ENCODE measurements around the gene LCE4A. TPM values are rescaled to one million over a fixed set of nuclear protein-coding genes. Genes with fewer than 3 reads are reported as not detected.

Gene LCE4A
- polyA plus RNA-seq, 2 of the 4 experiments (the other 2 are of a cell fraction), result not detected

DNA sequence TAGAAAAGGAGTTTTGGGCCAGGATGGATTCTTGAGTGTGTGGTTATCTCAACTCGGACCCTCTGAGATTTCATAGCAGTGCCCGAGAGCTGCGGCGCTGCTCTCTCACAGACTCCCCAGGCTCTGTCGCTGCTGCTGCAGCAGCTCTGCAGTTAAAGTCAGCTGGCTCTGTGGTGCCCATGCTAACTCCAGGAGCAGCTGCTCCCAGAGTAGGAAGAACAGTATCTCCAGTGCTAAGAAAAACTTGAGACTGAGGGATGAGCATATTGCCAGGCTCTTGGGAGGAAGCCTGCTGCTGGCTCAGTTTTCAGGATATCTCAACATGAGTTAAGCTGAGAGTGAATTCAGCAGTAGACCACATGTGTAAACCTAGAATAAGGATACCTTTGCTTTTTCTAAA lies 40.3 kb upstream of the LCE4A start:
- ATAC-seq (no peak), FAIRE-seq (no peak), DNase-seq (ENCODE audit: low read depth in 1 of 2, low spot score in 1 of 2) (no peak)
- Histone ChIP-seq H3K27ac (no peak overlapping the region), H3K4me3 (no peak overlapping the region), H3K4me1 (no peaks in the 10 kb centered on the region), H3K4me2 (no peak overlapping the region), H3K9me3 (no peaks in the 10 kb centered on the region)
- WGBS (ENCODE audit: missing lambda C conversion rate), result 53% methylated on average over 5 of the region's 5 CpGs
- ChIA-PET CTCF (interaction anchor here (0.9 kb wide), 1 partner anchor 13 kb away, joined by 6 read pairs; no protein-coding TSS in a partner anchor), POLR2A (no interaction called here)
- TF ChIP-seq, protein P1, sequence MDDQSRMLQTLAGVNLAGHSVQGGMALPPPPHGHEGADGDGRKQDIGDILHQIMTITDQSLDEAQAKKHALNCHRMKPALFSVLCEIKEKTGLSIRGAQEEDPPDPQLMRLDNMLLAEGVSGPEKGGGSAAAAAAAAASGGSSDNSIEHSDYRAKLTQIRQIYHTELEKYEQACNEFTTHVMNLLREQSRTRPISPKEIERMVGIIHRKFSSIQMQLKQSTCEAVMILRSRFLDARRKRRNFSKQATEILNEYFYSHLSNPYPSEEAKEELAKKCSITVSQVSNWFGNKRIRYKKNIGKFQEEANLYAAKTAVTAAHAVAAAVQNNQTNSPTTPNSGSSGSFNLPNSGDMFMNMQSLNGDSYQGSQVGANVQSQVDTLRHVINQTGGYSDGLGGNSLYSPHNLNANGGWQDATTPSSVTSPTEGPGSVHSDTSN (IDR thresholded peaks at IDR 0.05), result no peak
- TF ChIP-seq ZNF302 (CRISPR knock-in tag; IDR thresholded peaks at IDR 0.05) (no peak), POLR2AphosphoS2 (conservative IDR thresholded peaks at IDR 0.05; ENCODE audit: low read length) (no peak), RFX5 (IDR thresholded peaks at IDR 0.05) (no peak), RNF2 (IDR thresholded peaks at IDR 0.05; ENCODE audit: borderline replicate concordance, low read depth) (no peak), ZSCAN20 (CRISPR knock-in tag; IDR thresholded peaks at IDR 0.05) (no peak), NFE2L2 (conservative IDR thresholded peaks at IDR 0.05; ENCODE audit: low read length) (no peak), FOSL2 (IDR thresholded peaks at IDR 0.05) (no peak), FOSL2 (CRISPR knock-in tag; IDR thresholded peaks at IDR 0.05) (no peak), ESRRA (IDR thresholded peaks at IDR 0.05; ENCODE audit: borderline replicate concordance, low read length) (no peak), EHF (CRISPR knock-in tag; IDR thresholded peaks at IDR 0.05) (no peak), NR3C1 (IDR thresholded peaks at IDR 0.05) (no peak)
- TF ChIP-seq, protein P2, sequence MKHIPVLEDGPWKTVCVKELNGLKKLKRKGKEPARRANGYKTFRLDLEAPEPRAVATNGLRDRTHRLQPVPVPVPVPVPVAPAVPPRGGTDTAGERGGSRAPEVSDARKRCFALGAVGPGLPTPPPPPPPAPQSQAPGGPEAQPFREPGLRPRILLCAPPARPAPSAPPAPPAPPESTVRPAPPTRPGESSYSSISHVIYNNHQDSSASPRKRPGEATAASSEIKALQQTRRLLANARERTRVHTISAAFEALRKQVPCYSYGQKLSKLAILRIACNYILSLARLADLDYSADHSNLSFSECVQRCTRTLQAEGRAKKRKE (CRISPR knock-in tag; IDR thresholded peaks at IDR 0.05; ENCODE audit: low read depth), result no peak
- TF ChIP-seq, protein P3, sequence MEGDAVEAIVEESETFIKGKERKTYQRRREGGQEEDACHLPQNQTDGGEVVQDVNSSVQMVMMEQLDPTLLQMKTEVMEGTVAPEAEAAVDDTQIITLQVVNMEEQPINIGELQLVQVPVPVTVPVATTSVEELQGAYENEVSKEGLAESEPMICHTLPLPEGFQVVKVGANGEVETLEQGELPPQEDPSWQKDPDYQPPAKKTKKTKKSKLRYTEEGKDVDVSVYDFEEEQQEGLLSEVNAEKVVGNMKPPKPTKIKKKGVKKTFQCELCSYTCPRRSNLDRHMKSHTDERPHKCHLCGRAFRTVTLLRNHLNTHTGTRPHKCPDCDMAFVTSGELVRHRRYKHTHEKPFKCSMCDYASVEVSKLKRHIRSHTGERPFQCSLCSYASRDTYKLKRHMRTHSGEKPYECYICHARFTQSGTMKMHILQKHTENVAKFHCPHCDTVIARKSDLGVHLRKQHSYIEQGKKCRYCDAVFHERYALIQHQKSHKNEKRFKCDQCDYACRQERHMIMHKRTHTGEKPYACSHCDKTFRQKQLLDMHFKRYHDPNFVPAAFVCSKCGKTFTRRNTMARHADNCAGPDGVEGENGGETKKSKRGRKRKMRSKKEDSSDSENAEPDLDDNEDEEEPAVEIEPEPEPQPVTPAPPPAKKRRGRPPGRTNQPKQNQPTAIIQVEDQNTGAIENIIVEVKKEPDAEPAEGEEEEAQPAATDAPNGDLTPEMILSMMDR (IDR thresholded peaks at IDR 0.05), result no peak
- TF ChIP-seq, protein P4, sequence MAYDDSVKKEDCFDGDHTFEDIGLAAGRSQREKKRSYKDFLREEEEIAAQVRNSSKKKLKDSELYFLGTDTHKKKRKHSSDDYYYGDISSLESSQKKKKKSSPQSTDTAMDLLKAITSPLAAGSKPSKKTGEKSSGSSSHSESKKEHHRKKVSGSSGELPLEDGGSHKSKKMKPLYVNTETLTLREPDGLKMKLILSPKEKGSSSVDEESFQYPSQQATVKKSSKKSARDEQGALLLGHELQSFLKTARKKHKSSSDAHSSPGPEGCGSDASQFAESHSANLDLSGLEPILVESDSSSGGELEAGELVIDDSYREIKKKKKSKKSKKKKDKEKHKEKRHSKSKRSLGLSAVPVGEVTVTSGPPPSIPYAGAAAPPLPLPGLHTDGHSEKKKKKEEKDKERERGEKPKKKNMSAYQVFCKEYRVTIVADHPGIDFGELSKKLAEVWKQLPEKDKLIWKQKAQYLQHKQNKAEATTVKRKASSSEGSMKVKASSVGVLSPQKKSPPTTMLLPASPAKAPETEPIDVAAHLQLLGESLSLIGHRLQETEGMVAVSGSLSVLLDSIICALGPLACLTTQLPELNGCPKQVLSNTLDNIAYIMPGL (CRISPR knock-in tag; IDR thresholded peaks at IDR 0.05; ENCODE audit: borderline replicate concordance), result no peak

DNA sequence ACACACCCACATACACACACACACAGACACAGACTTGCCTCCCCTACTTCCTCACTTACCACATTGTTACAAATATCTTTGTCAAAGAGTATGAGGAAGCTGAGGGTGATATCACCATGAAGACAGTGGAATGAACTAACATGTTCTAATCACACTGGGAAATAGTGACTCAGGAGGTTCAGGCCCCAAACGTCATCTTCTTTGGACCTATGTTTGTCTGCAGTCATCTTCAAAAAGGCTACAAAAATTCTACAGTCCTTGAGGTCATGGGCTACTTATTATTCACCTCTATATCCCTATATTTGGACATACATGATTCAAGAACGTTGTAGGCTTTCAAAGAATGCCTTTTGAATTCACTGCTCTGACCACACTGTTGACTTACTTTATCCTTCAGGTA lies 34.9 kb upstream of the LCE4A start:
- Histone ChIP-seq H3K9me3 (no peaks in the 10 kb centered on the region), H3K4me2 (no peak overlapping the region), H3K4me1 (no peaks in the 10 kb centered on the region), H3K27ac (no peak overlapping the region), H3K4me3 (no peak overlapping the region)
- TF ChIP-seq KDM5A (IDR thresholded peaks at IDR 0.05), result no peak
- no peak for TF ChIP-seq ZC3H11A (IDR thresholded peaks at IDR 0.05)
- TF ChIP-seq, protein P5, sequence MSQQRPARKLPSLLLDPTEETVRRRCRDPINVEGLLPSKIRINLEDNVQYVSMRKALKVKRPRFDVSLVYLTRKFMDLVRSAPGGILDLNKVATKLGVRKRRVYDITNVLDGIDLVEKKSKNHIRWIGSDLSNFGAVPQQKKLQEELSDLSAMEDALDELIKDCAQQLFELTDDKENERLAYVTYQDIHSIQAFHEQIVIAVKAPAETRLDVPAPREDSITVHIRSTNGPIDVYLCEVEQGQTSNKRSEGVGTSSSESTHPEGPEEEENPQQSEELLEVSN (IDR thresholded peaks at IDR 0.05; ENCODE audit: borderline replicate concordance, low read depth), result no peak
- TF ChIP-seq MAZ (IDR thresholded peaks at IDR 0.05; ENCODE audit: borderline replicate concordance, low read depth, low read length), result no peak
- TF ChIP-seq, protein P1 (IDR thresholded peaks at IDR 0.05), result no peak
- no peak for TF ChIP-seq MYC (IDR thresholded peaks at IDR 0.05; ENCODE audit: borderline replicate concordance, low read length)
- TF ChIP-seq POLR2A (IDR thresholded peaks at IDR 0.05; ENCODE audit: low read length), result no peak
- no peak for TF ChIP-seq KDM1A (IDR thresholded peaks at IDR 0.05; ENCODE audit: low read depth)
- no peak for TF ChIP-seq ZFP36 (IDR thresholded peaks at IDR 0.05; ENCODE audit: borderline replicate concordance, partially characterized antibody)
- no peak for TF ChIP-seq PHF8 (IDR thresholded peaks at IDR 0.05; ENCODE audit: borderline replicate concordance, low read depth)
- no peak for TF ChIP-seq NPAS2 (CRISPR knock-in tag; IDR thresholded peaks at IDR 0.05; ENCODE audit: borderline replicate concordance)
- TF ChIP-seq GATA3 (IDR thresholded peaks at IDR 0.05; ENCODE audit: borderline replicate concordance), result no peak
- TF ChIP-seq HDAC2 (IDR thresholded peaks at IDR 0.05), result no peak
- no peak for TF ChIP-seq TFCP2L1 (CRISPR knock-in tag; IDR thresholded peaks at IDR 0.05)
- no peak for TF ChIP-seq MAFK (IDR thresholded peaks at IDR 0.05; ENCODE audit: partially characterized antibody)
- no peak for TF ChIP-seq ZSCAN20 (CRISPR knock-in tag; IDR thresholded peaks at IDR 0.05)
- TF ChIP-seq CEBPB (IDR thresholded peaks at IDR 0.05), result no peak
- TF ChIP-seq, protein P6, sequence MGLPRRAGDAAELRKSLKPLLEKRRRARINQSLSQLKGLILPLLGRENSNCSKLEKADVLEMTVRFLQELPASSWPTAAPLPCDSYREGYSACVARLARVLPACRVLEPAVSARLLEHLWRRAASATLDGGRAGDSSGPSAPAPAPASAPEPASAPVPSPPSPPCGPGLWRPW (IDR thresholded peaks at IDR 0.05), result no peak
- ATAC-seq, result no peak
- no peak for DNase-seq (ENCODE audit: low read depth in 1 of 2, low spot score in 1 of 2)
- WGBS (ENCODE audit: missing lambda C conversion rate), result 2% methylated on average over 2 of the region's 2 CpGs
- CTCF ChIA-PET, result no interaction called here
- POLR2A ChIA-PET, result no interaction called here
- FAIRE-seq, result no peak

All from A549 (cell line).